ENCODE measurements around the gene ABCD3. TPM values are rescaled to one million over a fixed set of nuclear protein-coding genes. Genes with fewer than 3 reads are reported as not detected.

ABCD3 gene
- total RNA-seq, 1 donor from 2014 or later = 61.4 TPM

GRCh38 chr1:94539496-94539895 lies 121.3 kb downstream of the ABCD3 start:
- intact Hi-C loops (cut with micrococcal nuclease) = no loop called here
- Mint-ChIP-seq H3K27ac (no peak overlapping the region), H3K27me3 (ENCODE audit: low read depth) (peaks cover 63% of the 10 kb centered on the region), H3K4me1 (ENCODE audit: low read depth) (peaks cover 16% of the 10 kb centered on the region), H3K36me3 (ENCODE audit: low read depth) (no peaks in the 10 kb centered on the region), H3K4me3 (ENCODE audit: low read depth) (no peak overlapping the region), H3K9me3 (no peaks in the 10 kb centered on the region)
- no peak for DNase-seq (ENCODE audit: low spot score)

GRCh38 chr1:94540440-94541245 lies 122.5 kb downstream of the ABCD3 start:
- Mint-ChIP-seq H3K27ac (no peak overlapping the region), H3K36me3 (ENCODE audit: low read depth) (no peaks in the 10 kb centered on the region), H3K4me1 (ENCODE audit: low read depth) (peaks cover 21% of the 10 kb centered on the region), H3K9me3 (no peaks in the 10 kb centered on the region), H3K4me3 (ENCODE audit: low read depth) (peak overlapping the region; percentile 65), H3K27me3 (ENCODE audit: low read depth) (peaks cover 70% of the 10 kb centered on the region)
- DNase-seq (ENCODE audit: low spot score) = no peak
- intact Hi-C loops (cut with micrococcal nuclease) = loop anchor here (10.0 kb wide), 1 partner anchor 126 kb away; the partner anchor contains the start of gene ABCD3

DNA sequence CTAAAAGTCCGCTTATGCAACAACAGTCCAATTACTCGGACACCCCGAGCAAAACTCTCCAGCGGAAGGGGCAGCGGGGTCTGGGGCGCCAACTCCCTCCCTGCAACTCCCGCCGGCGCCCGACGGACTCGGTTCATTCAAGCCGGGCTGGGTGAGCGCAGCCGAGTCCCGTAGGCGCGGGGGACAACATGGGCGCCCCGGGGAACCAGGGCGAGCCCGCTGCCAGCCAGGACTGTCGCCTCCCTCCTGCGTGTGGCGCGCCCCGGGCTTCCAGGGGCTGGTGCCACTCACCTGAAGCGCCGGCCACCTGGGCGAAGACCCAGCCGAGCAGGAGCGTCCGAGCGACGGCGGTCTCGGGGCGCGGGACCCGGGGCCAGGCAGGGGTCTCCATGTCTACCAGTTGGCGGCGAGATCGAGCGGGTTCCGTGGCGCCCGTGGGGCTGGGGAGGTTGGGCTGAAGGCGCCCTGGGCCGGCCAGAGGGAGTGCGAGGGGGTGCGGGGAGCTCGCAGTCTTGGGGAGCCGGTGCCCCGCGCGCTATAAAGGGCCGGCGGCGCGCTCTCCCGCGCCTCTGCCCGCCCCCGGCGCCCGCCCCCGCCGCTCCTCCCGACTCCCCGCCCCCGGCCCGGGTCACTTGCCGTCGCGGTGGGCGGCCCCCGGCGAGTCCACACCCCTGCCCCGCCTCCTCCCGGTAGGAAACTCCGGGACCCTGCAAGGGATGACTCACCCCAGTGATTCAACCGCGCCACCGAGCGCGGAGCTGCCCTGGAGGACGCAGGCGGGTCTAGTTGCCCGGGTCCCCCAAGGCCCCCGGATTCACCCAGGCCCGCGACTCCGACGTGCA lies 123.3 kb downstream of the ABCD3 start, which contains the start of gene F3:
Gene F3 (minus strand): TSS at position 514 of the 842 bp plus-strand sequence. CDS start 123 bp downstream, at position 391.
- peaks cover 21% of the 10 kb centered on the region for H3K4me1 Mint-ChIP-seq (ENCODE audit: low read depth)
- peaks cover 70% of the 10 kb centered on the region for H3K27me3 Mint-ChIP-seq (ENCODE audit: low read depth)
- H3K27ac Mint-ChIP-seq = peak within 1 kb of the TSS; percentile 60
- intact Hi-C loops (cut with micrococcal nuclease) = loop anchor here (10.0 kb wide), 1 partner anchor 127 kb away; the partner anchor contains the start of gene ABCD3
- H3K36me3 Mint-ChIP-seq (ENCODE audit: low read depth) = no peaks in the 10 kb centered on the region
- H3K9me3 Mint-ChIP-seq = no peaks in the 10 kb centered on the region
- peak within 1 kb of the TSS; percentile 83 for H3K4me3 Mint-ChIP-seq (ENCODE audit: low read depth)
- DNase-seq (ENCODE audit: low spot score) = peak; percentile 63

DNA sequence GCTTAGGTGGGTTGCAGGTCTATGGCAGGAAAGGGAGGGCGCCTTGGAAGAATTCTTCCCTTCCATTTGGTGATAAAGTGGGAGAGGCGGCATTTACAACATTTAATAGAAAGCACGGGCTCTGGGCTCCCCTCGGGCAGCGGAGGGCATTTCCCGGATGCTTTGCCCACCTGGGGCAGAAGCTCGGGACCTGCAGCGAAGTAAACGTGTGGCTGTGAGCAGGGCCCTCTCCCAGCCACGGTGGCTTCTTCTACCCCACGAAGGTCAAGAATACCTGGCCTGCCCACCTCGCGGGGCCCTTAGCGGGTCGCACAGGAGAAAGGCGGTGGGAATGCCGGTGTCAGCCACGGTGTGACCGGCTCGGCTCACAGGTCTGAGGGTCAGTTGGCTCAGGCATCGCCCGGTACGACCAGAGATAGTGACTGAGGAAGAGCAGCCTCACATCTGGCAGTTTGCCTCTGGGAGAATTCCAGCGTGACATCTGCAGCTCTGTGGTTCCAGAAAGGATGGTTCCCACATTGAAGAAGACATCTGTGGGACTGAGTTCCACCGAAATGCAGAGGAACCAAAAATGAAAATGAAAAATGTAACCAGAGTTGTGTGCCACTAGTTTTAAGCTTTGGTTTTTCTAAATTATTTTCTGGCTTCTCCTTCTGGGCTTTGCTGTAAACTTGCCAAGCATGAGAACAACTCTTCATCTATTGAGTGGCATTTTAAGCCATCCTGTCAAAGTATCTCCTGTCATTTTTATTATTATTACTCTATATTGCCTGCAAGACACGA lies 124.1 kb downstream of the ABCD3 start:
- intact Hi-C loops (cut with micrococcal nuclease) = loop anchor here (10.0 kb wide), 1 partner anchor 127 kb away; the partner anchor contains the start of gene ABCD3
- no peak for DNase-seq (ENCODE audit: low spot score)
- peaks cover 21% of the 10 kb centered on the region for H3K4me1 Mint-ChIP-seq (ENCODE audit: low read depth)
- H3K27ac Mint-ChIP-seq = peak overlapping the region; percentile 60
- no peaks in the 10 kb centered on the region for H3K36me3 Mint-ChIP-seq (ENCODE audit: low read depth)
- H3K9me3 Mint-ChIP-seq = no peaks in the 10 kb centered on the region
- H3K27me3 Mint-ChIP-seq (ENCODE audit: low read depth) = peaks cover 71% of the 10 kb centered on the region
- H3K4me3 Mint-ChIP-seq (ENCODE audit: low read depth) = peak overlapping the region; percentile 83

DNA sequence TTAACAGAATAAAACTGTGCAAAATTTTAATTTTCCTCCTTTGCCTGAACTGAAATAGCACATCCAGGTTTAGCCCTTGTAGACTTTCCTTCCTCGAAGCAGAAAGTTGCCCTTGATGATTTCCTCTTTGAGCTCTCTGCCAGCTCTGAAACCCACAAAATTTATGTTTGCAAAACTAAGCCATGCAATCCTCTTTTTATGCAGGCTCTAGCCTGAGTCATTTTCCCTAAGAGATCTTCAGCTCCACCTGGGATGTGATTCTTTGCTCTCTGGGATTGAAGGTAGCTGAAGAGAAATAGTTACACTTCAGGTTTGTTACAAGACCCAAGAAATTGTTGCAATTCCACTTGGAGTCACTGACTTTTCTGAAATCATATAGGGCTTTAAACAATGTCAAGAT lies 124.8 kb downstream of the ABCD3 start:
- no peak for DNase-seq (ENCODE audit: low spot score)
- H3K27ac Mint-ChIP-seq = no peak overlapping the region
- H3K9me3 Mint-ChIP-seq = no peaks in the 10 kb centered on the region
- intact Hi-C loops (cut with micrococcal nuclease) = loop anchor here (10.0 kb wide), 1 partner anchor 128 kb away; the partner anchor contains the start of gene ABCD3
- H3K27me3 Mint-ChIP-seq (ENCODE audit: low read depth) = peaks cover 76% of the 10 kb centered on the region
- peak overlapping the region; percentile 83 for H3K4me3 Mint-ChIP-seq (ENCODE audit: low read depth)
- no peaks in the 10 kb centered on the region for H3K36me3 Mint-ChIP-seq (ENCODE audit: low read depth)
- H3K4me1 Mint-ChIP-seq (ENCODE audit: low read depth) = peaks cover 21% of the 10 kb centered on the region

DNA sequence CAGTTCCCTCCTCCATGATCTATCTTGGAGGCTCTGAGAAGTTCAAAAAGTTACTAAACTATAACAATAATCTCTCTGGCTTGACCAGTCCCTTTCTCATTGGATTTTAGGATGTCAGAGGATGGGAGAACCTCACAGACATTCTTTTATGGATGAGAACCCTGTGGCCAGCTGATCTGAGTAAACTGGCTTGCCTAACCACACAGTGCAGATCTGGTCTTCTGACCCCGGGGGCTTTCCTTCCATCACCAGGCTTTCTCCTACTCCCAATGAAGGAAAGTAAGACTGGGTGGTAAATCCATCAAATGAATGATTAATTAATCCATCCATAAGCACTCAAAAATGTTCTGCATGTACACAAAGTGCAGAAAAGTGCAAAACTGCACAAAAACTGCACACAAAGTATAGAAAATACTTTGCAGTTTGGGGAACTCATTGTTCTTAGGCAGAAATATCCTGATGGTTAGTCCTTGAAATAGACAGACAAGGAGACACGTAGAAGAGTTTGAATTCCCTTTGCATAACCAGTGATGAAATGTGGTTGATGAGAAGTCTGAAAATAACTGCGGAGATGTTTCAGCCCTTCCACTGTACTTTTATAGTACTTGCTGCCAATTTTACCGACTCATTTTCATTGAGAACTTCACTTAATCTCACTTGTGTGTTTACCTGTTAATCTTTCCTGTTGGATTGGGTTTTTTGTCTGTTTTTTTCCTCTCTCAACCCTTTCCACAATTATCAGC lies 125.9 kb downstream of the ABCD3 start:
- Mint-ChIP-seq H3K27me3 (ENCODE audit: low read depth) (peaks cover 75% of the 10 kb centered on the region), H3K4me1 (ENCODE audit: low read depth) (peaks cover 21% of the 10 kb centered on the region), H3K9me3 (no peaks in the 10 kb centered on the region), H3K27ac (no peak overlapping the region), H3K4me3 (ENCODE audit: low read depth) (no peak overlapping the region), H3K36me3 (ENCODE audit: low read depth) (no peaks in the 10 kb centered on the region)
- no peak for DNase-seq (ENCODE audit: low spot score)
- intact Hi-C loops (cut with micrococcal nuclease) = loop anchor here (10.0 kb wide), 1 partner anchor 129 kb away; the partner anchor contains the start of gene ABCD3

GRCh38 chr1:94544706-94545490 lies 126.7 kb downstream of the ABCD3 start:
- Mint-ChIP-seq H3K27ac (no peak overlapping the region), H3K9me3 (no peaks in the 10 kb centered on the region)

DNA sequence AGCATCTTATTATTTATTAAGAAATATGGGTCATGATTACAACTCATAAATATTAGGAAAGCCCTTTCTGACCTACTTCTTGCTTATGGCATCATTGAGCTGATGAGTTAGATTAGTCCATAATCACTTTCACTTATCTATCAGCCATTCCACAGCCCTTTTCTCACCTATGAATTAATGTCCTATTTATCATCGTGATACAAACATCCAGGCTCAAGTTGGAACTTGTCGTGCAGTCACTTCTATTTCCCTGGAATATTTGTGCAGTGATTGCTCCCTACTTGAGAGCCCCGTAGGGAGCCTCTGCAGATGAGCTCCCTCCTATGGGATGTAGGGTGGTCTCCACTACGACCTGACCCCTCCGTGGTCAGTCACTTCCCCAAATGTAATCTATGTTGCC lies 131.5 kb downstream of the ABCD3 start:
- no peak overlapping the region for H3K27ac Mint-ChIP-seq
- DNase-seq (ENCODE audit: low spot score) = no peak
- no peaks in the 10 kb centered on the region for H3K9me3 Mint-ChIP-seq
- intact Hi-C loops (cut with micrococcal nuclease) = loop anchor here (10.0 kb wide), 1 partner anchor 135 kb away; the partner anchor contains the start of gene ABCD3
- no peaks in the 10 kb centered on the region for H3K36me3 Mint-ChIP-seq (ENCODE audit: low read depth)
- peaks cover 5% of the 10 kb centered on the region for H3K4me1 Mint-ChIP-seq (ENCODE audit: low read depth)
- H3K4me3 Mint-ChIP-seq (ENCODE audit: low read depth) = no peak overlapping the region
- peaks cover 38% of the 10 kb centered on the region for H3K27me3 Mint-ChIP-seq (ENCODE audit: low read depth)

More at GRCh38 chr1:94544706-94545490, 126.7 kb downstream of the ABCD3 start:
- no peak for DNase-seq (ENCODE audit: low spot score)
- no peaks in the 10 kb centered on the region for H3K36me3 Mint-ChIP-seq (ENCODE audit: low read depth)
- H3K4me1 Mint-ChIP-seq (ENCODE audit: low read depth) = peaks cover 21% of the 10 kb centered on the region
- peaks cover 69% of the 10 kb centered on the region for H3K27me3 Mint-ChIP-seq (ENCODE audit: low read depth)
- H3K4me3 Mint-ChIP-seq (ENCODE audit: low read depth) = no peak overlapping the region
- intact Hi-C loops (cut with micrococcal nuclease) = loop anchor here (10.0 kb wide), 1 partner anchor 130 kb away; the partner anchor contains the start of gene ABCD3

- Mint-ChIP-seq H3K4me3 (ENCODE audit: low read depth) (no peak overlapping the region), H3K4me1 (ENCODE audit: low read depth) (no peaks in the 10 kb centered on the region), H3K27me3 (ENCODE audit: low read depth) (peaks cover 35% of the 10 kb centered on the region), H3K27ac (no peak overlapping the region), H3K9me3 (no peaks in the 10 kb centered on the region), H3K36me3 (ENCODE audit: low read depth) (no peaks in the 10 kb centered on the region)
- DNase-seq (ENCODE audit: low spot score) = no peak
- intact Hi-C loops (cut with micrococcal nuclease) = no loop called here
These were observed 132.2 kb downstream of the ABCD3 start for GRCh38 chr1:94550396-94550795.

DNA sequence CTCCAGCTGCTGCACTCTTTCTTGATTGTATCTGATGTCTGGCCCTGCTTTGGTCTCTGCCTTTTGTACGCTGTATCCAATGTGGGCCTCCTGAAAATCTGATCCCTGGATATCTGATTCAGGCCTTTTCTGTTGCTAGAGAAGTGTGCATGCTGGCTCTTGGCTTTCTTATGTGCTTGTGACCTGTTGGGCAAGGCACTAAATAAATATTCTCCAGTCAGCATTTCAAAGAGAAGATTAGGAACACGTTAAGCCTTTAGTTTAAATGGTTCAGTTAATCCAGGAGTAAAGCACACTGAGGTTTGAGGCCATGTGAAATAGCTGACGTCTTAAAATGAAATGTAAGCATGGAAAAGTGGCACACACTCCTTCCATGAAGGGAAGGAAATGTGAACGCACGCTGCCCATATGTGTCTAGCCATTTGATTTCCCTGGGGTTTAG lies 132.6 kb downstream of the ABCD3 start:
- intact Hi-C loops (cut with micrococcal nuclease) = no loop called here
- Mint-ChIP-seq H3K27me3 (ENCODE audit: low read depth) (peaks cover 35% of the 10 kb centered on the region), H3K36me3 (ENCODE audit: low read depth) (no peaks in the 10 kb centered on the region), H3K4me1 (ENCODE audit: low read depth) (no peaks in the 10 kb centered on the region), H3K9me3 (no peaks in the 10 kb centered on the region), H3K27ac (no peak overlapping the region), H3K4me3 (ENCODE audit: low read depth) (no peak overlapping the region)
- no peak for DNase-seq (ENCODE audit: low spot score)

DNA sequence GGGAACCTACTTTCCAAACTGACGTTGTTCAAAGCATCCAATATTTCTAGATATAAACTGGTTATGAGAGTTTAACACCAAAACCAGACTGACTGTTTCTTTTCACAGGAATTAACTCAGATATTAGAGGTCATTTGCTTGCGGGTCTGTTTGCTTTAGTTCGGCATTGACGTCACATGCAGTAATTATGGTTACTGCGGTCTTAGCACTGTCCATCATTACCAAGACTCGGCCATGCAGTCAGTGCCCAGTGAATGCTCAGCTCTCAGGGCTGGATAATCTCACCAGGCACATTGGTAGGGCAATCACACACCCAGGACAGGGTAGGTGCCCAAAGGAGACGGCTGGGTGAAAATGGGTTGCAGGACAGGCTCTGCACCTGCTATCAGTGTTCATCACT lies 133.3 kb downstream of the ABCD3 start:
- H3K36me3 Mint-ChIP-seq (ENCODE audit: low read depth) = no peaks in the 10 kb centered on the region
- no peaks in the 10 kb centered on the region for H3K4me1 Mint-ChIP-seq (ENCODE audit: low read depth)
- intact Hi-C loops (cut with micrococcal nuclease) = no loop called here
- DNase-seq (ENCODE audit: low spot score) = no peak
- peaks cover 31% of the 10 kb centered on the region for H3K27me3 Mint-ChIP-seq (ENCODE audit: low read depth)
- H3K27ac Mint-ChIP-seq = no peak overlapping the region
- H3K4me3 Mint-ChIP-seq (ENCODE audit: low read depth) = no peak overlapping the region
- no peaks in the 10 kb centered on the region for H3K9me3 Mint-ChIP-seq

Data from activated T-helper 2 cell treated with anti-CD3 and anti-CD28 coated beads, Interferon-gamma antibody, Interleukin-2, Interleukin-4, amounts not matched to agents 10 μg/mL and 5 μg/mL and 100 μg/mL, durations not matched to agents 14 hours and 24 hours and 36 hours (primary cell).